Rectal smooth muscle tissue (tissue), 1 donor: Measurements from ENCODE around the gene CLEC4G.

Source experiments
- H3K27ac ChIP-seq: one replicate; pipeline ENCODE4 v1.7.0; 2013; ENCODE audit warnings: low read depth, low read length, inconsistent platforms
- H3K27me3 ChIP-seq: one replicate; pipeline ENCODE4 v1.7.0; 2013; ENCODE audit warnings: low read length; ENCODE audit not compliant: control insufficient read depth, insufficient read depth
- H3K36me3 ChIP-seq: one replicate; pipeline ENCODE4 v1.7.0; 2013; ENCODE audit warnings: low read length; ENCODE audit not compliant: control insufficient read depth, insufficient read depth
- H3K4me1 ChIP-seq: one replicate; pipeline ENCODE4 v1.7.0; 2013; ENCODE audit warnings: low read length; ENCODE audit not compliant: control insufficient read depth, insufficient read depth
- H3K4me3 ChIP-seq: one replicate; pipeline ENCODE4 v1.7.0; 2013; ENCODE audit warnings: low read length
- H3K9ac ChIP-seq: one replicate; pipeline ENCODE4 v1.7.0; 2013; ENCODE audit warnings: low read length

The CLEC4G gene

GRCh38 chr19:7679771-7680605 is 51.9 kb downstream of the CLEC4G start:
- Histone ChIP-seq H3K27ac (no peak overlapping the region), H3K36me3 (peaks cover 8% of the 10 kb centered on the region), H3K4me1 (peaks cover 2% of the 10 kb centered on the region), H3K4me3 (peak overlapping the region; percentile 93), H3K9ac (no peak overlapping the region), H3K27me3 (no peaks in the 10 kb centered on the region)

- H3K4me1 ChIP-seq, result peaks cover 2% of the 10 kb centered on the region
- H3K27me3 ChIP-seq, result no peaks in the 10 kb centered on the region
- H3K9ac ChIP-seq, result no peak overlapping the region
- peaks cover 8% of the 10 kb centered on the region for H3K36me3 ChIP-seq
- no peak overlapping the region for H3K4me3 ChIP-seq
- no peak overlapping the region for H3K27ac ChIP-seq
These were observed 52.7 kb downstream of the CLEC4G start for GRCh38 chr19:7678971-7679751.
